Panc1 (cell line): ENCODE measurements around the gene LHFPL2. TPM values are rescaled to one million over a fixed set of nuclear protein-coding genes. Genes with fewer than 3 reads are reported as not detected.

Experiments used
- ATAC-seq: fragments of 200-7000 bp; cut with Tn5 transposase; 2 replicates; pipeline ENCODE4 v1.9.1; 2020; ENCODE audit warnings: mild to moderate bottlenecking, moderate library complexity
- BruUV-seq: library from RNA; stranded (reverse); fragments of 400-500 nt; replicated peaks from 2 replicates; lab custom pipeline; 2021; lab: Mats Ljungman, UMichigan
- CTCF ChIA-PET: fragments of 300-600 bp; sonication (Branson Sonifier 250); formaldehyde crosslinking; loops from one replicate; lab custom pipeline; 2022; ENCODE audit warnings: antibody characterized with exemption; lab: Charles Lee
- POLR2A ChIA-PET: fragments of 300-600 bp; sonication (Branson Sonifier 250); formaldehyde crosslinking; loops from one replicate; lab custom pipeline; 2022; ENCODE audit warnings: antibody characterized with exemption; lab: Charles Lee
- DNase-seq: peaks from one replicate; pipeline ENCODE4 v3.0.0-alpha.2; 2010; ENCODE audit warnings: low read depth, low spot score
- H3K27ac ChIP-seq: 2 replicates; pipeline ENCODE4 v1.5.1; 2011; ENCODE audit warnings: mild to moderate bottlenecking, low read length, inconsistent platforms
- H3K27me3 ChIP-seq: fragments of 200-500 bp; sonication (Bioruptor generic); 2 replicates; pipeline ENCODE4 v1.6.0; 2014; ENCODE audit warnings: low read length, inconsistent platforms; ENCODE audit not compliant: control insufficient read depth, insufficient read depth
- H3K36me3 ChIP-seq: fragments of 200-500 bp; sonication (Bioruptor generic); 2 replicates; pipeline ENCODE4 v1.5.1; 2014; ENCODE audit warnings: inconsistent platforms, mild to moderate bottlenecking, low read length, moderate library complexity; ENCODE audit not compliant: control insufficient read depth, insufficient read depth
- H3K4me1 ChIP-seq: 2 replicates; pipeline ENCODE4 v1.5.1; 2011; ENCODE audit warnings: inconsistent platforms, mild to moderate bottlenecking, low read length, moderate library complexity; ENCODE audit not compliant: control insufficient read depth, insufficient read depth
- H3K4me3 ChIP-seq, 2 experiments: 2 replicates each; pipeline ENCODE4 v1.5.1; 2011 to 2012; ENCODE audit warnings: low read depth in 2 of 2, low read length in 2 of 2, mild to moderate bottlenecking in 2 of 2, inconsistent platforms in 1 of 2, moderate library complexity in 1 of 2
- H3K9me3 ChIP-seq: fragments of 200-500 bp; sonication (Bioruptor generic); 2 replicates; pipeline ENCODE4 v1.5.1; 2014; ENCODE audit warnings: low read depth, mild to moderate bottlenecking, inconsistent platforms, low read length, moderate library complexity; ENCODE audit not compliant: control insufficient read depth, insufficient read depth
- POLR2AphosphoS5 ChIP-seq: IDR thresholded peaks from 2 replicates; pipeline ENCODE4 v1.6.1; 2012; ENCODE audit warnings: mild to moderate bottlenecking, low read depth, low read length, moderate library complexity
- SIN3A ChIP-seq: IDR thresholded peaks from 2 replicates; pipeline ENCODE4 v1.6.1; 2012; ENCODE audit warnings: low read depth, mild to moderate bottlenecking, low read length, moderate library complexity, borderline replicate concordance; ENCODE audit not compliant: insufficient read depth
- TCF7L2 ChIP-seq: IDR thresholded peaks from 2 replicates; pipeline ENCODE4 v1.6.1; 2011; ENCODE audit warnings: mild to moderate bottlenecking, low read depth, low read length, inconsistent platforms
- in situ Hi-C: cut with HindIII; loops from 2 replicates; pipeline ENCODE4 v1.10.0; 2016; ENCODE audit warnings: low sequenced_read_pairs, low pct_unique_long_range_greater_than_20kb
- intact Hi-C: fragments of 100-400 bp; cut with micrococcal nuclease; formaldehyde crosslinking; loops from one replicate; pipeline ENCODE4 v1.10.0; 2022; ENCODE audit not compliant: unreplicated experiment
- total RNA-seq: library from RNA; stranded (reverse); gene quantifications from one replicate; pipeline ENCODE4 v1.2.1, GENCODE V29; 2021; ENCODE audit not compliant: unreplicated experiment
- TF ChIP-seq, protein P1 (sequence below), 2 experiments: IDR thresholded peaks; 2 replicates each; pipeline ENCODE4 v1.6.1; 2011 to 2012; ENCODE audit warnings: low read depth in 2 of 2, control low read depth in 1 of 2, low read length in 1 of 2, mild to moderate bottlenecking in 1 of 2, moderate library complexity in 1 of 2; ENCODE audit not compliant: insufficient read depth in 1 of 2
- TF ChIP-seq, protein P2 (sequence below): fragments of 450-650 bp; IDR thresholded peaks from 2 replicates; pipeline ENCODE4 v1.5.1; 2017; ENCODE audit warnings: mild to moderate bottlenecking

LHFPL2 gene
- total RNA-seq, 1 experiment from 2014 or later = 25.8 TPM

DNA sequence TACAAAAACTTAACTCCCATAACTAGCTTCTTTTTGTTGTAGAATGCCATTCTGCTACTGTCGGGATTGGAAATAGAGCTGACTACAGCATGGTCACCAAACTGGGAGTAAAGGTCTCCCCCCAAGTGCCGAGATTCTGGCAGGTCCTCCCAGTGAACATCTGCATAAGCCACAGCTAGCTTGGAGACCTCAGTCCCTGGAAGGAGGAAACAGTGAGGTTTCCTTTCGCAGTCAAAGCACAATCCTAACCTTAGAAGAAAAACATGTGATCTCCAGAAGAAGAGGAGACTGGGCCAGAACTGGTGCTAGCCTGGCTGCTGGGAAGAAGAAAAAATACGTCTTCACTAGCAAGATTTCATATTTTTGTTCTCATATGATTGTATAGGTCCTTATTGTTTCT is 160.7 kb downstream of the LHFPL2 start:
- ATAC-seq (no peak), DNase-seq (no peak)
- CTCF ChIA-PET = interaction anchor here (0.6 kb wide), 1 partner anchor 183 kb away, joined by 5 read pairs; no protein-coding TSS in a partner anchor
- Histone ChIP-seq H3K9me3 (no peaks in the 10 kb centered on the region), H3K27ac (no peak overlapping the region), H3K27me3 (no peaks in the 10 kb centered on the region), H3K4me3 (no peak overlapping the region), H3K36me3 (no peaks in the 10 kb centered on the region; the same call in 1 of the 2 replicates), H3K4me1 (no peaks in the 10 kb centered on the region)
- TF ChIP-seq, protein P1, sequence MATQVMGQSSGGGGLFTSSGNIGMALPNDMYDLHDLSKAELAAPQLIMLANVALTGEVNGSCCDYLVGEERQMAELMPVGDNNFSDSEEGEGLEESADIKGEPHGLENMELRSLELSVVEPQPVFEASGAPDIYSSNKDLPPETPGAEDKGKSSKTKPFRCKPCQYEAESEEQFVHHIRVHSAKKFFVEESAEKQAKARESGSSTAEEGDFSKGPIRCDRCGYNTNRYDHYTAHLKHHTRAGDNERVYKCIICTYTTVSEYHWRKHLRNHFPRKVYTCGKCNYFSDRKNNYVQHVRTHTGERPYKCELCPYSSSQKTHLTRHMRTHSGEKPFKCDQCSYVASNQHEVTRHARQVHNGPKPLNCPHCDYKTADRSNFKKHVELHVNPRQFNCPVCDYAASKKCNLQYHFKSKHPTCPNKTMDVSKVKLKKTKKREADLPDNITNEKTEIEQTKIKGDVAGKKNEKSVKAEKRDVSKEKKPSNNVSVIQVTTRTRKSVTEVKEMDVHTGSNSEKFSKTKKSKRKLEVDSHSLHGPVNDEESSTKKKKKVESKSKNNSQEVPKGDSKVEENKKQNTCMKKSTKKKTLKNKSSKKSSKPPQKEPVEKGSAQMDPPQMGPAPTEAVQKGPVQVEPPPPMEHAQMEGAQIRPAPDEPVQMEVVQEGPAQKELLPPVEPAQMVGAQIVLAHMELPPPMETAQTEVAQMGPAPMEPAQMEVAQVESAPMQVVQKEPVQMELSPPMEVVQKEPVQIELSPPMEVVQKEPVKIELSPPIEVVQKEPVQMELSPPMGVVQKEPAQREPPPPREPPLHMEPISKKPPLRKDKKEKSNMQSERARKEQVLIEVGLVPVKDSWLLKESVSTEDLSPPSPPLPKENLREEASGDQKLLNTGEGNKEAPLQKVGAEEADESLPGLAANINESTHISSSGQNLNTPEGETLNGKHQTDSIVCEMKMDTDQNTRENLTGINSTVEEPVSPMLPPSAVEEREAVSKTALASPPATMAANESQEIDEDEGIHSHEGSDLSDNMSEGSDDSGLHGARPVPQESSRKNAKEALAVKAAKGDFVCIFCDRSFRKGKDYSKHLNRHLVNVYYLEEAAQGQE (IDR thresholded peaks at IDR 0.05; ENCODE audit: insufficient read depth in 1 of 2, low read depth in 2 of 2, low read length in 1 of 2) = no peak
- TF ChIP-seq POLR2AphosphoS5 = no peak
- TF ChIP-seq, protein P2, sequence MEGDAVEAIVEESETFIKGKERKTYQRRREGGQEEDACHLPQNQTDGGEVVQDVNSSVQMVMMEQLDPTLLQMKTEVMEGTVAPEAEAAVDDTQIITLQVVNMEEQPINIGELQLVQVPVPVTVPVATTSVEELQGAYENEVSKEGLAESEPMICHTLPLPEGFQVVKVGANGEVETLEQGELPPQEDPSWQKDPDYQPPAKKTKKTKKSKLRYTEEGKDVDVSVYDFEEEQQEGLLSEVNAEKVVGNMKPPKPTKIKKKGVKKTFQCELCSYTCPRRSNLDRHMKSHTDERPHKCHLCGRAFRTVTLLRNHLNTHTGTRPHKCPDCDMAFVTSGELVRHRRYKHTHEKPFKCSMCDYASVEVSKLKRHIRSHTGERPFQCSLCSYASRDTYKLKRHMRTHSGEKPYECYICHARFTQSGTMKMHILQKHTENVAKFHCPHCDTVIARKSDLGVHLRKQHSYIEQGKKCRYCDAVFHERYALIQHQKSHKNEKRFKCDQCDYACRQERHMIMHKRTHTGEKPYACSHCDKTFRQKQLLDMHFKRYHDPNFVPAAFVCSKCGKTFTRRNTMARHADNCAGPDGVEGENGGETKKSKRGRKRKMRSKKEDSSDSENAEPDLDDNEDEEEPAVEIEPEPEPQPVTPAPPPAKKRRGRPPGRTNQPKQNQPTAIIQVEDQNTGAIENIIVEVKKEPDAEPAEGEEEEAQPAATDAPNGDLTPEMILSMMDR = no peak
- TF ChIP-seq TCF7L2 = no peak
- TF ChIP-seq SIN3A = no peak
- BruUV-seq = no TSS peak
- in situ Hi-C loops = no loop called here
- intact Hi-C loops = no loop called here
- POLR2A ChIA-PET = interaction anchor here (0.5 kb wide), 1 partner anchor 180 kb away, joined by 3 read pairs; no protein-coding TSS in a partner anchor

DNA sequence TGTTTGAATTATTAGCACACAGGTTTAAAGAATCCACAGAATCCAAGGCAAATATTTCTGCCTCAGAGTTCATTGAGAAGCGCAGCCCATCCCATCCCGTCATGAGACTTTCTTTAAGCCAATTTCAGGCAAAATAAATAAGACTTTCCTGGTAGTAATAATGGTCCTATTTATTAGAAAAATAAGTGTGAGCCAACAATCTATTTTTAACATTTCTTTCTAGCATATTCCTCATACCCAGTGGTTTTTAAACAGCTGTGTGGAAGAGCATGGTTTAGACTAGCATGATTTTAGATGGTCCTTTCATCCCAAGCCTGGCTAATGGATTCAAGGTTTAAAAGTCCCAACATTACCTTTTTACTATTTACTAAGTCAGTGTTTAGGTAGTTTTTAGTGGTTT is 162.4 kb downstream of the LHFPL2 start:
- Histone ChIP-seq H3K4me1 (no peaks in the 10 kb centered on the region), H3K27me3 (no peaks in the 10 kb centered on the region), H3K27ac (no peak overlapping the region), H3K4me3 (no peak overlapping the region), H3K36me3 (no peaks in the 10 kb centered on the region; the same call in 1 of the 2 replicates), H3K9me3 (no peaks in the 10 kb centered on the region)
- BruUV-seq = no TSS peak
- in situ Hi-C loops = no loop called here
- intact Hi-C loops = no loop called here
- POLR2A ChIA-PET = no interaction called here
- CTCF ChIA-PET = no interaction called here
- no peak for TF ChIP-seq POLR2AphosphoS5
- TF ChIP-seq, protein P2 = no peak
- TF ChIP-seq SIN3A = no peak
- TF ChIP-seq TCF7L2 = no peak
- TF ChIP-seq, protein P1 (IDR thresholded peaks at IDR 0.05; ENCODE audit: insufficient read depth in 1 of 2, low read depth in 2 of 2, low read length in 1 of 2) = no peak
- DNase-seq (no peak), ATAC-seq (no peak)
